ENCODE data around the gene SLC6A6.

GRCh38 chr3:14440531-14441239 is 38.3 kb downstream of the SLC6A6 start:
- TF ChIP-seq CTCF (IDR thresholded peaks at IDR 0.05; ENCODE audit: insufficient read depth, low read length, poor library complexity, severe bottlenecking) (no peak), EZH2phosphoT487 (conservative IDR thresholded peaks at IDR 0.05; ENCODE audit: low read length) (no peak)

All from SU-DHL-6 (cell line).